ENCODE data around the gene RAB34. TPM values are rescaled to one million over a fixed set of nuclear protein-coding genes. Genes with fewer than 3 reads are reported as not detected.

RAB34 gene
- total and polyA plus RNA-seq, 9 of the 15 experiments (the other 6 are each of a cell fraction or from before 2014, with no cell fraction given): 0.07 to 3.8 (median 0.46) TPM; not detected in 1

GRCh38 chr17:28749516-28750177 lies 32.0 kb upstream of the RAB34 start:
- H3K4me1 ChIP-seq (replicated peaks in 1 of 2; ENCODE audit: control insufficient read depth in 2 of 2, insufficient read depth in 2 of 2, low read length in 2 of 2): peaks cover 20 to 43% of the 10 kb centered on the region in 2 experiments
- H3K79me2 ChIP-seq (ENCODE audit: control insufficient read depth, insufficient read depth, low read length): peaks cover 54% of the 10 kb centered on the region
- peak overlapping the region in 1 of 2 experiments; percentile 37; a peak in 1 of 4 replicates for H3K9ac ChIP-seq (ENCODE audit: insufficient read depth in 1 of 2, low read depth in 2 of 2, low read length in 2 of 2)
- H3K9me1 ChIP-seq (ENCODE audit: control insufficient read depth, insufficient read depth, low read length): no peaks in the 10 kb centered on the region
- no peak overlapping the region for H3K4me2 ChIP-seq (ENCODE audit: insufficient read depth, low read length)
- no peaks in the 10 kb centered on the region for H3K9me3 ChIP-seq (replicated peaks; ENCODE audit: control insufficient read depth, insufficient read depth, low read depth, low read length)
- no peak for FAIRE-seq
- no peak overlapping the region for H3K4me3 ChIP-seq
- H3K27ac ChIP-seq (ENCODE audit: extremely low read depth, low read depth, low read length): no peak overlapping the region
- 59% methylated on average over 11 of the region's 11 CpGs for WGBS (ENCODE audit: insufficient coverage, low coverage, missing lambda C conversion rate)
- in situ Hi-C loops (cut with MboI) (no loop called here), intact Hi-C loops (cut with micrococcal nuclease) (loop anchor here (1.0 kb wide), 1 partner anchor 22 kb away; no protein-coding TSS in a partner anchor)
- H3K36me3 ChIP-seq (ENCODE audit: control insufficient read depth, insufficient read depth, low read length): peaks cover 75% of the 10 kb centered on the region
- no peak for DNase-seq (ENCODE audit: extremely low read depth in 1 of 4, low spot score in 3 of 4)
- ChIA-PET CTCF (ENCODE audit: low intra/inter-chr PET ratio) (interaction anchor here (1.1 to 6.8 kb wide), 6 partner anchors 14 to 153 kb away, joined by 3 to 117 read pairs (median 6); partner anchors contain the start of genes DHRS13, NEK8 and TLCD1), POLR2A (interaction anchor here (0.6 to 17.4 kb wide), 18 partner anchors 9 to 202 kb away, joined by 3 to 367 read pairs (median 4); partner anchors contain the start of genes NEK8, PHF12, RPL23A and TLCD1)
- no peaks in the 10 kb centered on the region for H3K27me3 ChIP-seq (ENCODE audit: control insufficient read depth in 2 of 2, insufficient read depth in 2 of 2, low read length in 2 of 2)
- ATAC-seq: peak; percentile 2
- H2AFZ ChIP-seq (ENCODE audit: low read depth, low read length): no peak overlapping the region
- no TSS peak for BruUV-seq (replicated peaks)
- H4K20me1 ChIP-seq (replicated peaks; ENCODE audit: control insufficient read depth, insufficient read depth, low read length): peaks cover 24% of the 10 kb centered on the region
- TF ChIP-seq THRB (CRISPR knock-in tag; conservative IDR thresholded peaks at IDR 0.05): no peak
- TF ChIP-seq RBFOX2 (IDR thresholded peaks at IDR 0.05; ENCODE audit: low read depth, low read length): peak; percentile 13; the same call in 1 of the 2 replicates
- no peak for TF ChIP-seq GTF3C2 (IDR thresholded peaks at IDR 0.05; ENCODE audit: borderline replicate concordance, extremely low read depth, insufficient read length)
- TF ChIP-seq STAT5B (CRISPR knock-in tag; IDR thresholded peaks at IDR 0.05): no peak
- no peak for TF ChIP-seq PTRF (tag; IDR thresholded peaks at IDR 0.05)
- peak; percentile 49; the same call in 1 of the 2 replicates for TF ChIP-seq ZBTB7A (IDR thresholded peaks at IDR 0.05; ENCODE audit: borderline replicate concordance, control insufficient read depth, low read depth, low read length)
- TF ChIP-seq FOXM1 (IDR thresholded peaks at IDR 0.05; ENCODE audit: low read depth): no peak
- no peak for TF ChIP-seq FOXM1 (CRISPR knock-in tag; IDR thresholded peaks at IDR 0.05; ENCODE audit: low read depth)
- TF ChIP-seq KDM5B (IDR thresholded peaks at IDR 0.05; ENCODE audit: insufficient replicate concordance, low read depth, low read length): peak; percentile 3
- no peak for TF ChIP-seq ZSCAN32 (CRISPR knock-in tag; IDR thresholded peaks at IDR 0.05)
- TF ChIP-seq ZNF395 (CRISPR knock-in tag; IDR thresholded peaks at IDR 0.05): 0 out of 2 replicates have a peak, but pooled peaks have one; percentile 13
- TF ChIP-seq TCF15 (CRISPR knock-in tag; IDR thresholded peaks at IDR 0.05): no peak
- no peak for TF ChIP-seq HMG20B (CRISPR knock-in tag; IDR thresholded peaks at IDR 0.05)
- TF ChIP-seq SMAD1 (IDR thresholded peaks at IDR 0.05; ENCODE audit: low read depth, low read length, partially characterized antibody): peak; percentile 17
- TF ChIP-seq HDAC1 (IDR thresholded peaks at IDR 0.05): no peak
